H1 (cell line): ENCODE measurements around the gene SHISA6. TPM values are rescaled to one million over a fixed set of nuclear protein-coding genes. Genes with fewer than 3 reads are reported as not detected.

ENCODE experiments used
- CEBPB ChIP-seq: IDR thresholded peaks from 2 replicates; pipeline ENCODE4 v1.6.1; 2012; ENCODE audit warnings: low read depth, low read length
- GABPA ChIP-seq: IDR thresholded peaks from 2 replicates; pipeline ENCODE4 v1.6.1; 2011; ENCODE audit warnings: mild to moderate bottlenecking, low read length, moderate library complexity, borderline replicate concordance; ENCODE audit not compliant: insufficient read depth
- RXRA ChIP-seq: IDR thresholded peaks from 2 replicates; pipeline ENCODE4 v1.6.1; 2011; ENCODE audit warnings: low read depth, mild to moderate bottlenecking, low read length, moderate library complexity; ENCODE audit not compliant: insufficient read depth
- SIX5 ChIP-seq: IDR thresholded peaks from 2 replicates; pipeline ENCODE4 v1.6.1; 2011; ENCODE audit warnings: mild to moderate bottlenecking, low read depth, low read length
- SP4 ChIP-seq: IDR thresholded peaks from 2 replicates; pipeline ENCODE4 v1.6.1; 2012; ENCODE audit warnings: low read length, inconsistent platforms
- SUZ12 ChIP-seq: fragments of 200-600 bp; sonication (generic); IDR thresholded peaks from 2 replicates; pipeline ENCODE4 v1.6.1; 2012; ENCODE audit warnings: mild to moderate bottlenecking, inconsistent platforms, low read length, moderate library complexity, mixed read lengths
- TBP ChIP-seq: IDR thresholded peaks from 2 replicates; pipeline ENCODE4 v1.6.1; 2011; ENCODE audit warnings: low read depth, low read length, improper control_type of control experiment
- polyA plus RNA-seq, 7 experiments: library from polyadenylated mRNA; depleted of rRNA in 3 of 7; stranded (reverse) in 5 of 7; unstranded in 2 of 7; fragments of >200 nt in 5 of 7; fragments of 200-250 nt in 2 of 7; gene quantifications; 1 replicate in 5 of 7; 2 replicates in 1 of 7; 4 replicates in 1 of 7; pipeline versions ENCODE4 v1.2.1 to v1.2.3, GENCODE V29; 2011 to 2013; ENCODE audit warnings: missing spikeins in 2 of 7, mixed read lengths in 2 of 7
- total RNA-seq: library from RNA; stranded (reverse); fragmentation: NEBNext Ultra II Directional; extraction: Animal tissue kit (Norgen Biotek cat#: 25700); gene quantifications from 2 replicates; pipeline ENCODE4 v1.2.1, GENCODE V29; 2021

SHISA6 gene
- total and polyA plus RNA-seq, 2 of the 8 experiments (the other 6 are each of a cell fraction or from before 2014, with no cell fraction given): 2.9 to 4.8 TPM

- TF ChIP-seq RXRA (no peak), SIX5 (no peak), SP4 (no peak), SUZ12 (no peak), GABPA (no peak), CEBPB (no peak), TBP (no peak)
- TF ChIP-seq, all 59 proteins: peak for 0
Measured at GRCh38 chr17:11276486-11276885, 35.5 kb downstream of the SHISA6 start (continued).
